ENCODE results near the gene COPA.

- TF ChIP-seq CTCF (IDR thresholded peaks at IDR 0.05 in 4 of 5, conservative IDR thresholded peaks at IDR 0.05 in 1 of 5) (no peak), POLR2A (IDR thresholded peaks at IDR 0.05) (no peak)
These were observed 82.4 kb downstream of the COPA start for GRCh38 chr1:160260406-160261382.

All from gastrocnemius medialis (tissue), 4 donors.